K562 (cell line): Measurements from ENCODE around the gene PCCA. TPM values are rescaled to one million over a fixed set of nuclear protein-coding genes. Genes with fewer than 3 reads are reported as not detected.
"Not testable (repeated sequence)": the region's sequence is repeated elsewhere in the genome, so short reads cannot be mapped to it uniquely, and the experiment has no call there.

Experiments
- ATAC-seq: fragments of 200-7000 bp; cut with Tn5 transposase; 3 replicates; pipeline ENCODE4 v1.9.1; 2020; ENCODE audit warnings: moderate library complexity
- BruUV-seq: library from RNA; stranded (reverse); fragments of 400-500 nt; replicated peaks from 2 replicates; lab custom pipeline; 2021; lab: Mats Ljungman, UMichigan
- CTCF ChIA-PET: fragments of 300-600 bp; formaldehyde crosslinking; extraction: SDS; loops from one replicate; lab custom pipeline; 2021; ENCODE audit warnings: low intra/inter-chr PET ratio; lab: Yijun Ruan, JAX
- POLR2A ChIA-PET: fragments of 300-600, 350-650 bp; sonication (Branson Sonifier 250); formaldehyde crosslinking; extraction: SDS; loops from one replicate; lab custom pipeline; 2021; ENCODE audit warnings: antibody characterized with exemption, inconsistent platforms; lab: Yijun Ruan, JAX
- DNase-seq, 4 experiments: peaks; one replicate each; pipeline versions ENCODE4 v3.0.0 to v3.0.0-alpha.2; 2011 to 2018; ENCODE audit warnings: low spot score in 3 of 4, mixed read lengths in 3 of 4; ENCODE audit errors: extremely low read depth in 1 of 4
- FAIRE-seq: peaks from 2 replicates; lab custom pipeline; 2011; peaks lifted over from hg19 to GRCh38; lab: Jason Lieb, UNC
- H2AFZ ChIP-seq: 2 replicates; pipeline ENCODE4 v1.6.0; 2011; ENCODE audit warnings: low read depth, low read length, control low read depth, inconsistent platforms
- H3K27ac ChIP-seq: fragments of 200-600 bp; 3 replicates; pipeline ENCODE4 v1.8.0; 2011; ENCODE audit warnings: low read depth, mild to moderate bottlenecking, control low read depth, inconsistent platforms, low read length, moderate library complexity, mixed read lengths; ENCODE audit errors: extremely low read depth
- H3K27me3 ChIP-seq, 2 experiments: fragments of 300-600 bp in 1 of 2; 2 replicates in 1 of 2; 3 replicates in 1 of 2; pipeline versions ENCODE4 v1.6.0 to v1.8.0; 2011; ENCODE audit warnings: inconsistent platforms in 2 of 2, low read length in 2 of 2, mild to moderate bottlenecking in 1 of 2, mixed read lengths in 1 of 2, moderate library complexity in 1 of 2; ENCODE audit not compliant: control insufficient read depth in 2 of 2, insufficient read depth in 2 of 2
- H3K36me3 ChIP-seq: fragments of 300-600 bp; 3 replicates; pipeline ENCODE4 v1.8.0; 2011; ENCODE audit warnings: mild to moderate bottlenecking, low read length, inconsistent platforms; ENCODE audit not compliant: control insufficient read depth, insufficient read depth
- H3K4me1 ChIP-seq, 2 experiments: fragments of 200-600 bp in 1 of 2; replicated peaks in 1 of 2; 2 replicates in 1 of 2; 3 replicates in 1 of 2; pipeline versions ENCODE4 v1.5.1 to v1.8.0; 2011; ENCODE audit warnings: inconsistent platforms in 2 of 2, low read length in 2 of 2, mild to moderate bottlenecking in 1 of 2, mixed read lengths in 1 of 2, moderate library complexity in 1 of 2; ENCODE audit not compliant: control insufficient read depth in 2 of 2, insufficient read depth in 2 of 2
- H3K4me2 ChIP-seq: 2 replicates; pipeline ENCODE4 v1.6.1; 2011; ENCODE audit warnings: low read length, control low read depth, inconsistent platforms, mixed read lengths; ENCODE audit not compliant: insufficient read depth
- H3K4me3 ChIP-seq: fragments of 200-600 bp; sonication (generic), shearing (Covaris generic); 2 replicates; pipeline ENCODE4 v1.5.1; 2016; ENCODE audit warnings: control low read depth, inconsistent platforms
- H3K79me2 ChIP-seq: fragments of 200-600 bp; 3 replicates; pipeline ENCODE4 v1.8.0; 2011; ENCODE audit warnings: low read length, inconsistent platforms; ENCODE audit not compliant: control insufficient read depth, insufficient read depth
- H3K9ac ChIP-seq, 2 experiments: 2 replicates each; pipeline versions ENCODE4 v1.6.0 to v1.6.1; 2011; ENCODE audit warnings: low read depth in 2 of 2, low read length in 2 of 2, control low read depth in 1 of 2, inconsistent platforms in 1 of 2, mild to moderate bottlenecking in 1 of 2, mixed read lengths in 1 of 2; ENCODE audit not compliant: insufficient read depth in 1 of 2
- H3K9me1 ChIP-seq: one replicate; pipeline ENCODE4 v1.6.0; 2011; ENCODE audit warnings: inconsistent platforms, mild to moderate bottlenecking, low read length, moderate library complexity; ENCODE audit not compliant: control insufficient read depth, insufficient read depth
- H3K9me3 ChIP-seq: replicated peaks from 2 replicates; pipeline ENCODE4 v1.5.1; 2011; ENCODE audit warnings: low read depth, low read length, inconsistent platforms; ENCODE audit not compliant: control insufficient read depth, insufficient read depth
- H4K20me1 ChIP-seq: replicated peaks from 2 replicates; pipeline ENCODE4 v1.6.1; 2011; ENCODE audit warnings: low read length, inconsistent platforms, mixed read lengths; ENCODE audit not compliant: control insufficient read depth, insufficient read depth
- CC2D1A ChIP-seq: fragments of 450-650 bp; IDR thresholded peaks from 2 replicates; pipeline ENCODE4 v1.6.1; 2017; ENCODE audit warnings: mild to moderate bottlenecking
- COPS2 ChIP-seq: fragments of 450-650 bp; conservative IDR thresholded peaks from 2 replicates; pipeline ENCODE4 v1.6.1; 2016; ENCODE audit warnings: mild to moderate bottlenecking, moderate library complexity
- ELF2 ChIP-seq: fragments of 250-450 bp; sonication (Bioruptor Pico); IDR thresholded peaks from 2 replicates; pipeline ENCODE4 v1.5.0; 2021; ENCODE audit warnings: mild to moderate bottlenecking
- KLF16 ChIP-seq: IDR thresholded peaks from 2 replicates; pipeline ENCODE4 v1.6.1; 2016; ENCODE audit warnings: antibody characterized with exemption
- MTF1 ChIP-seq: fragments of 250-450 bp; sonication (Bioruptor Pico); IDR thresholded peaks from 2 replicates; pipeline ENCODE4 v1.9.0; 2021; ENCODE audit warnings: moderate library complexity, mild to moderate bottlenecking, inconsistent platforms, borderline replicate concordance
- NR4A1 ChIP-seq, 2 experiments: fragments of 250-450 bp in 1 of 2; fragments of 450-650 bp in 1 of 2; sonication (Bioruptor Pico) in 1 of 2; IDR thresholded peaks; 2 replicates each; pipeline versions ENCODE4 v1.4.0 to v1.6.1; 2016 to 2020; ENCODE audit warnings: mild to moderate bottlenecking in 2 of 2, missing compliant biosample characterization in 1 of 2, missing genetic modification characterization in 1 of 2, moderate library complexity in 1 of 2
- PHTF2 ChIP-seq: fragments of 250-450 bp; sonication (Bioruptor Pico); IDR thresholded peaks from 2 replicates; pipeline ENCODE4 v1.5.0; 2021; ENCODE audit warnings: mild to moderate bottlenecking
- RBM22 ChIP-seq: fragments of 200-400 bp; formaldehyde crosslinking; IDR thresholded peaks from 2 replicates; pipeline ENCODE4 v1.6.1; 2018; ENCODE audit warnings: low read length, low read depth; ENCODE audit not compliant: poor library complexity, severe bottlenecking
- SMARCA4 ChIP-seq: fragments of 450-650 bp; IDR thresholded peaks from 2 replicates; pipeline ENCODE4 v1.6.1; 2016
- ZNF316 ChIP-seq: fragments of 450-650 bp; IDR thresholded peaks from 2 replicates; pipeline ENCODE4 v1.6.1; 2016
- WGBS: fragments of 100-300 bp; shearing (Covaris generic); methylation state at CpG from one replicate; pipeline ENCODE4 v1.1.6; 2016; ENCODE audit warnings: low coverage, mixed read lengths; ENCODE audit not compliant: insufficient coverage; ENCODE audit errors: missing lambda C conversion rate; 5-methylcytosine and 5-hydroxymethylcytosine counted together
- in situ Hi-C: fragments of 300-500 bp; cut with MboI; formaldehyde crosslinking; loops from 4 replicates; pipeline ENCODE4 v1.15.0; 2018; ENCODE audit warnings: inconsistent platforms, mixed read lengths
- intact Hi-C: fragments of 100-400 bp; cut with micrococcal nuclease; formaldehyde crosslinking; loops from 2 replicates; pipeline ENCODE4 v1.14.2; 2022
- polyA plus RNA-seq, 8 experiments: library from polyadenylated mRNA; depleted of rRNA in 4 of 8; stranded (reverse) in 5 of 8; unstranded in 3 of 8; fragments of >200 nt; fragmentation: Nextera tagmentation in 2 of 8; fragmentation: Illumina TruSeq in 1 of 8; extraction: Ambion mirVana in 2 of 8; extraction: Trizol in 1 of 8; gene quantifications; 2 replicates each; pipeline versions ENCODE4 v1.2.1 to v1.2.3, GENCODE V29; 2011 to 2014; ENCODE audit warnings: inconsistent platforms in 1 of 8, missing spikeins in 1 of 8
- total RNA-seq, 7 experiments: library from RNA; depleted of rRNA in 6 of 7; stranded (reverse); fragments of >200 nt in 6 of 7; fragmentation: Illumina TruSeq in 2 of 7; extraction: Trizol in 2 of 7; gene quantifications; 2 replicates each; pipeline versions ENCODE4 v1.2.1 to v1.2.3, GENCODE V29; 2011 to 2021; ENCODE audit warnings: low replicate concordance in 1 of 7
- TF ChIP-seq, protein P1 (sequence below): fragments of 250-450 bp; sonication (Bioruptor Pico); IDR thresholded peaks from 2 replicates; pipeline ENCODE4 v1.5.0; 2021; ENCODE audit warnings: mild to moderate bottlenecking, moderate library complexity
- TF ChIP-seq, protein P2 (sequence below): sonication (generic); formaldehyde crosslinking; IDR thresholded peaks from 2 replicates; pipeline ENCODE4 v1.8.0; 2022; ENCODE audit warnings: mild to moderate bottlenecking, missing genetic modification reagents
- TF ChIP-seq, protein P3 (sequence below): fragments of 250-450 bp; sonication (Bioruptor Pico); IDR thresholded peaks from 2 replicates; pipeline ENCODE4 v1.8.0; 2022; ENCODE audit warnings: moderate library complexity, mild to moderate bottlenecking, inconsistent platforms

Gene PCCA
- total and polyA plus RNA-seq, 9 of the 15 experiments (the other 6 are each of a cell fraction or from before 2014, with no cell fraction given), result 5.2 to 14.1 (median 9.7) TPM

DNA sequence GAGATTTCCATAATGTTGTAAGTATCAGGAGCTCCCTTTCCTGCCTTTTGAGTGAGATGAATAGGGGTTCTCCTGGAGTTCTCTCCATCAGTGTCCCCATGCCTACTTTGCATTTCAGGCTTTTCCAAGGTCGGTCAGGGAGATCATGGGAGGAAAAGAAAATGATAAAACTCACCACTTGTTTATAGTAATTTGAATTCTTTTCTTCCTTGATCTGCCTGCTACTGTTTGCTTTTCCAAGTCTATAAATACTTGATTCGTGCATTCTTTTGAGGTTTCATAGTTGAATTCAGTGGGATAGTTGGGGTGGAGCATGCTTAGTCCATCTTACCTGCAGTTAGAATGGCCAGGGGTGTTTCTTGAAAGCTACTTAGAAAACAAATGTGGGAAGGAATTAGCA lies 51.5 kb downstream of the PCCA start (continued):
- TF ChIP-seq, protein P1, sequence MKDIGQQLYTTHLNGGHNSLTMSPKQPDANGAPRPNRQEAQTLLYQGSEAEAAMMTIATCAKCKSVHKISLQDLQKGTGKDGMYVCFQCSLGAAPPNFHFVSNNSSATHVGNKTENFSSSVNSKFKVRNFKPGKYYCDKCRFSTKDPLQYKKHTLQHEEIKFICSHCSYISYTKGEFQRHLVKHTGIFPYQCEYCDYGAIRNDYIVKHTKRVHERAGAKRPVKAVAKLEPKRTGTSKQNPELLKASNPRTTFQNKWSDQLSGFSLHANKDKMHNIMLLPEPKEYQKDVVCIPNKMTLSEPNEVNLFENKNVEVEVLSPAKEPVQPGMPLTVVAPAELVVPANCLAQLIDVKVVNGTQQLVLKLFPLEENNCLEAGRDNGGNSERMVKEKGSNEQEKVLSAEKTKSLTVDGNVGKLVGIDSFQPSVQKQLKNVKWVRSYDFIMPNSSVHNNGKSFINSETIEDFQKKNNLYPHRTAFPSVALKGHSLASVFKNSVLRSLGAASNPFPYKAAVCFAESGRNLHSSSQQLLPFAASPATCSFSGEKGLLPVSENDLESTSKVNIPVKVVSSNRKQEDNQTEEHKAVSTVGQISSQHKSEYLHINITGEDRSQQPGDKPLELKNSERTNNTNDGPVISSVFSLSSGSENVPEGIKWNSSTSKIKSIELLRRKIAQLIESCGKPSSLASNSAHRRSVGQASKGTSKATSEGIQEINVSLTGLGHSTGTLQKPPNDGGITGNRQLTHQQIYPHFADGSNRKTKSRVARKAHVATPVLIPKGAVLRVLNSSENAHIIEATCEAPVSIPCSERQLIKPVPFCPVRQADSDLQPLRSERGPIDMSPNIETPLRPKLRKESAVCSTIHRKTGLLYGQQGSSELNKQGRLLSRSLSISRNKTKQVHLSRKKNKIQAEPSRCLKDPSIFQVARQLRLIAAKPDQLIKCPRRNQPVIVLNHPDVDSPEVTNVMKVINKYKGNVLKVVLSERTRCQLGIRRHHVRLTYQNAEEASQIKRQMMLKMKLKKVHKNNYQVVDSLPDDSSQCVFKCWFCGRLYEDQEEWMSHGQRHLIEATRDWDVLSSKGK, result no peak
- TF ChIP-seq RBM22, result no peak
- no peak for TF ChIP-seq MTF1
- TF ChIP-seq NR4A1 (CRISPR knock-in tag; IDR thresholded peaks at IDR 0.05), result no peak
- TF ChIP-seq NR4A1 (tag; IDR thresholded peaks at IDR 0.05), result no peak
- TF ChIP-seq KLF16, result no peak
- TF ChIP-seq, protein P2, sequence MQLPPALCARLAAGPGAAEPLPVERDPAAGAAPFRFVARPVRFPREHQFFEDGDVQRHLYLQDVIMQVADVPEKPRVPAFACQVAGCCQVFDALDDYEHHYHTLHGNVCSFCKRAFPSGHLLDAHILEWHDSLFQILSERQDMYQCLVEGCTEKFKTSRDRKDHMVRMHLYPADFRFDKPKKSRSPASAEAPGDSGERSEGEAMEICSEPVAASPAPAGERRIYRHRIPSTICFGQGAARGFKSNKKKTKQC, result no peak
- no peak for TF ChIP-seq SMARCA4
- TF ChIP-seq, protein P3, sequence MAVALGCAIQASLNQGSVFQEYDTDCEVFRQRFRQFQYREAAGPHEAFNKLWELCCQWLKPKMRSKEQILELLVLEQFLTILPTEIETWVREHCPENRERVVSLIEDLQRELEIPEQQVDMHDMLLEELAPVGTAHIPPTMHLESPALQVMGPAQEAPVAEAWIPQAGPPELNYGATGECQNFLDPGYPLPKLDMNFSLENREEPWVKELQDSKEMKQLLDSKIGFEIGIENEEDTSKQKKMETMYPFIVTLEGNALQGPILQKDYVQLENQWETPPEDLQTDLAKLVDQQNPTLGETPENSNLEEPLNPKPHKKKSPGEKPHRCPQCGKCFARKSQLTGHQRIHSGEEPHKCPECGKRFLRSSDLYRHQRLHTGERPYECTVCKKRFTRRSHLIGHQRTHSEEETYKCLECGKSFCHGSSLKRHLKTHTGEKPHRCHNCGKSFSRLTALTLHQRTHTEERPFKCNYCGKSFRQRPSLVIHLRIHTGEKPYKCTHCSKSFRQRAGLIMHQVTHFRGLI (CRISPR knock-in tag), result no peak
- no peak for TF ChIP-seq ZNF316
- no peak for TF ChIP-seq CC2D1A
- TF ChIP-seq ELF2 (CRISPR knock-in tag), result no peak
- TF ChIP-seq PHTF2, result no peak
- no peak for TF ChIP-seq COPS2

DNA sequence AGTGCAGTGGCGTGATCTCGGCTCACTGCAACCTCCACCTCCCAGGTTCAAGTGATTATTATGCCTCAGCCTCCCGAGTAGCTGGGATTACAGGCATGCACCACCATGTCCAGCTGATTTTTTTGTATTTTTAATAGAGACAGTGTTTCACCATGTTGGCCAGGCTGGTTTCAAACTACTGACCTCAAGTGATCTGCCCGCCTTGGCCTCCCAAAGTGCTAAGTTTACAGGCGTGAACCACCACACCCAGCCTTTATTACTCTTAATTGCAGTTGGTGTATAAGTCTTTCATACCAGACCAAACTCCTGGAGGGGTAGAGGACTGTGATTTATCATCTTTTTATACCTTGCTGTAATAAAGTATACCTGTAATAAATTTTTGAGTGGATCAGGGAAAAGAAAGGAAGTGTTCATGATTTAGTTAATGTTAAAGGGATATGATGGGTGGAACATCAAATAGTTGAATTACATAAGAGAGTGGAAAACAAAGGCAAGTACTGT lies 52.6 kb downstream of the PCCA start:
- in situ Hi-C loops, FAIRE-seq: not testable (repeated sequence)

More for the DNA sequence above, 52.6 kb downstream of the PCCA start:
- WGBS, result 49% methylated on average over 3 of the region's 5 CpGs
- H3K27ac ChIP-seq, H3K9me1 ChIP-seq, H4K20me1 ChIP-seq, H3K27me3 ChIP-seq, CTCF ChIA-PET, H3K4me1 ChIP-seq, DNase-seq, H3K9ac ChIP-seq, H3K4me3 ChIP-seq, H2AFZ ChIP-seq, POLR2A ChIA-PET, ATAC-seq, H3K36me3 ChIP-seq, BruUV-seq, intact Hi-C loops, H3K79me2 ChIP-seq, H3K4me2 ChIP-seq, H3K9me3 ChIP-seq: not testable (repeated sequence)
